ENCODE results near the gene C1orf35.
A peak's percentile ranks its signal among the peaks of the same experiment; 100 is the strongest.

C1orf35 gene

DNA sequence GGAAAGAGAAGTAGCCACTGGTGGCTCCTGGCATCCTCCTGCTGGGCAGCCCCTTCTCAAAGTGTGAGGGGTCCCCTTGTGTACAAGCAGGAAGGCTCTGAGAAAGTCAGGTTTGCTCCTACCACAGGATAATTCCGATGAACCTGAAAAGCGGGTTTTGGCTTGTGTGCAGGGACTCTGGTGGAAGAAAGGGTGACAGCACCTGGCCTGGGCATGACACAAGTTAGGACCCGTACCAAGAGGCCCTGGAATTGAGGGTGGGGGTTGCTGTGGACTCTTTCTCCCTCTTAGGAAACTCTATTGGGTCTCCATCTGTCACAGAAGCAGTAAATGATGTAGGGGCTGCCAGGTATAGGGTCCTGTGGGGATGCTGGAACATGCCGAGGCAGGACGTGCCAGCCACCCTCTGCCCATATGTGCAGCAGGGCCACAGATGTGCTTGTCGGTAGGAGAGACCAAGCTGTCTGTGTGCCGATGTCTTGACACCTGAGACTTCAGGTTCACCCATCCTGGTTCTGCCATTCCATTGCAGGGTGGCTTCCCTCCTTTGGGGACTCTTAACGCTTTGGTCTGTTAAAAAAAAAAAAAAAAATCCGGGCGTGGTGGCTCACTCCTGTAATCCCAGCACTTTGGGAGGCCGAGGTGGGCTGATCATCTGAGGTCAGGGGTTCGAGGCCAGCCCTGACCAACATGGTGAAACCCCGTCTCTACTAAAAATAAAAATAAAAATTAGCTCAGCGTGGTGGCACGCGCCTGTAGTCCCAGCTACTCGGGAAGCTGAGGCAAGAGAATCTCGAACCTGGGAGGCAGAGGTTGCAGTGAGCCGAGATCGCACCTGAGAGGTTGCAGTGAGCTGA lies 9.8 kb downstream of the C1orf35 start:
- DNase-seq, result peak; percentile 82

DNA sequence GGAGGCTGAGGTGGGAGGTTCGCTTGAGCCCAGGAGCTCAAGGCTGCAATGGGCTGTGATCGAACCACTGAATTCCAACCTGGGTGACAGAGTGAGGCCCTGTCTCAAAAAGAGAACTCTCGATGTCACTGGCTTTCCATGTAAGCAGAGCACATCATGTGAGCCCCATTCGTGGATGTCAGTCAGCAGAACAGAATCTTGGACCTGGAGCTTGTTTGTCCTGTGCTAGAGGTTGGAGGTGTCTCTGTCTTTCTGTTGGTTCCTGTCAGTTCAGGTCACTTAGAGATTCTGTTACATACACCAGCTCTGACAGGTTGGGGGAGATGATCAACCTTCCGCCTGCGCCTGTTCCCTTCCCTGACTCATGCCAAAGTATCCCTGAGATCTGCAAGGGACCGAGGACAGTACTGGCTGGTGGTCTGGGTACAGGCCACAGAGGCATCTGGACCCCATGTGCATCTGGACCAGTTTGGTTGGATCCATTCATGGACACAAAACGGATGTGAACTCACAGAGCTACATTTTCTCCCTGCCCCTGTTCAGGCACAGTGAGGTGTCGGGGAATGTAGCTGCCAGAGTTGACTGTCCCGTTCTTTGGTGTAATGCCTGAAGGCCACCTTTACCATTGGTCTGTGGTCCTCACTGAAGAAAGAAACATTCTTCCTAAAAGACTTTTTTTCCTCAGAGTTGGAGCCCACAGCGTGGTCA lies 10.6 kb downstream of the C1orf35 start:
- DNase-seq, result no peak

DNA sequence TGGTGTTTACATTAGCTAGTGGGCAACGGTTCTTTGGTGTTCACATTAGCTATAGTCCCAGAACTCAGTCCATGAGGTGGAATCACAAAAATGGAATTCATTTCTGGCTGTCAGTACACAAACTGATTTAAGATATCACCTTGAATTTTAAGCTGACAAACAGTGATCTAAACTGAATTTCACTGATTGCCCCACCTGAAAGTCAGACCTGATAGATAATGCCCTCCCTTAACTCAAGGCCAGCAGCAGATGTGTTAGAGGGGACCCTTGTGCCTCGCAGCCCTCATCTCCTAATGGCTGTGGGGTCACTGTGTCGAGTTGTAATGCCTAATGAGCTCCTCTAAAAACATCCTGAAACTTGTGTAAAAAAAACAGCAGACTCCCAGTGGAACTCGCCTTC lies 12.0 kb downstream of the C1orf35 start:
- DNase-seq, result no peak

DNA sequence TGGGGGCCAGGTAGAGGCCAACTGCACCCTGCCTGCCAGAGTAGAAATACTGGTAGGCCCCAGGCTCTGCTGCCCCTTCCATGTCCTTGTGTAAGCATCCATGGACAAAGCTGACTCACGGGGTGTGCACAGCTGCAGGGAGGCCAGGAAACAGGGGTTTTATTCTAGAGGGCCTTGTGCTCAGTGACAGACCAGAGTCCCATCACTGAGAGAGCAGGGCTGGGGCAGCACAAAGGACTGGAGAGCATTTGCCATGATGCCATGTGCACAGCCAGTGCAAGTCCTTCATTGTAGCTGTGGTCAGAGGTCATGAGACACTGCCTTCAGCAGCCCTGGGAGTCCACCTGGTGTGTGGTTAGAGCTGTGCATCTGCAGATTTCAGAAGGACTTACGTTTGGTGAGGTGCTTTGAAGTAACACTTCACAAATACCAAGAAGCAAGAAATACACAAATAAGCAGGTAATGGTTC lies 12.5 kb downstream of the C1orf35 start:
- DNase-seq, result no peak

DNA sequence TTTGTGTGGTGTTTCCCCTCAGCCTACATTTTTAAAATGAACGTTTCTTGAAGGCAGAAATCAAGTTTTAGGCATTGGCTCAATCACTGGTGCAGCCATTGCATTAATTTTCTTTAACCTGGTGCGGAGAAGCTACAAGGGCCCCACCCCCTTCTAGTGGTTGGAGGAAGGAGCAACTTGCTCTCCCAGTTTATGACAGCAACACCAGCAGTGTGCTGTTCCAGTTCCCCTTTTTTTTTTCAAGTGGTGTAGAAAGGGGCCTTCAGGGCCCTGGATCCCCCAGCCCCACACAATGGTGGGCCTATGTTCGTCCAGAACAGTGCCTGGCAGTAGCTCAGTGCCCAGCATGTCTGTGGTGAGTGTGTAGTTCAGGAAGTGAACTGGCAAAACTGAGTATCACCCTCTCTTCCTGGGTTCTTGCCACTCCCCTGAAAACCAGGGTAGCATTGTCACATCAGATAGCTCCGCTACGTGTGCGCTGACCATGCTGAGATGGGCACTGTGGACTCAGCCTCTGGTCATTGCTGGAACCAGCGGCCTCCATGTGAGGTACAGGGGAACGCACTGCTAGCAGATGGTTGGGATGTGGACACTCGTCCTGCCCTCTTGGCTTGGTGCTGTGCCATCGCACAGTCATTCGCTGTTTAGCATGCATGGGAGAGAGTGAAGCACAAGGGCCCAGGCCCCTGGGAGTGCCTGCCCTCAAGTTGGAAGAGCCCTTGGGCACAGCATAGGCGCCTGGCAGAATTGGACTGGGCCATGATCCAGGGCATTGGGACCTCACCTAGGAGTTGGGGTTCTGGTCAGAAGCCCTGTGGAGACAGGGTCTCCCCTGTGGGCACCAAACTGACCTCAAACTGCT lies 13.4 kb downstream of the C1orf35 start:
- no peak for DNase-seq

DNA sequence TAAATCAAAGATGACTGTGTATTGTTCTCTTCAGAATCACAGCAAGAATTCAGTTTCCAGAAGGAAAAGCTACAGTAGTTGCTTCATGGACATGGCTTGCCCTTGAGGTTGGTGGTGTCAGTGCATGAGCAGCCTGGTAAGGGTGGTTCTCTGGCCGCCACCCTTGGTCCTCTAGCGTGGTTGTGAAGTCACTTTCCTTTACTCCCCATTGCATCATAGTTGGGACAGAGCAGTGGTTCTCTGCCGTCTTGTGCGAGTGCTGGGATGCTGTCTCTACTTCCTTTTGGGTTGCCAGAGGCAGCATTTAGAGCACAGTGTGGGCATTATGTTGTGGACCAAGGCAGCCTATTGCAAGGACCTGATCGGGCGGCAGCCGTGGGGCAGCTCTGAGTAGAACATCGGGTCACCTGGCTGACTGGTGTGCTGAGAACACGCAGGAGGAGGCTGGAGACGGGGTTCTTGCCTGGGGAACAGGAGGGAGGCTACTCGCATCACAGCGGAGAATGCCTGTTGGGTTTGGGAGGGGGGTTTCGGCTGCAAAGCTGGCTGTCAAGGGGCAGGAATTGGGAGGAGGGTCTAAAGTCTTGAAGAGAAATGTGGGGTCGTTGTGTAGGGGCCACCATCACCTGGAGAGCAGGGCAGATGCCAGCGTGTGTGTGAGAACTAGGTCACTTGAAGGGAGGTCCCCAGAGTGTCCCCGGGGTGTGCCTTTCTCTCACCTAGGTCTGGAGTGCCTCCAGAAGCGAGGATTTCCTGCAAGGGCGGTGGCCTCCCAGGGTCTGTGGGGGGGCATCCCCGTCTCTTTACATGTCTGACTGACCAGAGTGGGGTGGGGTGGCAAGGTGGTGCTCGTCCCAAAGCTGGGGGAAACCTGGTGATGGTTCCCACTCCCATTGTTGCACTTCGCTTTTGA lies 14.3 kb downstream of the C1orf35 start:
- DNase-seq, result no peak

DNA sequence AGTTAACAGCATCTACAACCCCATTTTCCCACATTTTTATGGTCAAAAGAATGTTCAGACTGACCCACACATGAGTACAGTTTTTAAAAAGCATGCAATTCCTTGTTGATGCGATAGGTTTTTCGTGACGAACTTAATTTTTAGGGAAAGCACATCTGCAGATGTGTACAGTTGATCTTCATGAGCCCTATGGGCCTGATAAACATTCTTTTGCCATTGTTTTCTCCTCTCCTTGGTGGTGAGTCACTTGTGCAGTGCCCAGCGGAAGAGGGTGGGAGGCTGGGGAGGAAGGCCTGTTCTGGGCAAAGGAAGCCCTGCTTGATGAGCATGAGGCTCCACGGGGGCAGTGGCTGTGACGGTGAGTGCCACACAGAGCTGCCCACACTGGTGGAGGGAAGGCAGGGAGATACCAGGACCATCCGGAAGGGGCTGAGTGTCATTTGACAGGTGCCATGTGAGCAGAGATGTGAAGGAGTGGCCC lies 15.3 kb downstream of the C1orf35 start:
- no peak for DNase-seq

DNA sequence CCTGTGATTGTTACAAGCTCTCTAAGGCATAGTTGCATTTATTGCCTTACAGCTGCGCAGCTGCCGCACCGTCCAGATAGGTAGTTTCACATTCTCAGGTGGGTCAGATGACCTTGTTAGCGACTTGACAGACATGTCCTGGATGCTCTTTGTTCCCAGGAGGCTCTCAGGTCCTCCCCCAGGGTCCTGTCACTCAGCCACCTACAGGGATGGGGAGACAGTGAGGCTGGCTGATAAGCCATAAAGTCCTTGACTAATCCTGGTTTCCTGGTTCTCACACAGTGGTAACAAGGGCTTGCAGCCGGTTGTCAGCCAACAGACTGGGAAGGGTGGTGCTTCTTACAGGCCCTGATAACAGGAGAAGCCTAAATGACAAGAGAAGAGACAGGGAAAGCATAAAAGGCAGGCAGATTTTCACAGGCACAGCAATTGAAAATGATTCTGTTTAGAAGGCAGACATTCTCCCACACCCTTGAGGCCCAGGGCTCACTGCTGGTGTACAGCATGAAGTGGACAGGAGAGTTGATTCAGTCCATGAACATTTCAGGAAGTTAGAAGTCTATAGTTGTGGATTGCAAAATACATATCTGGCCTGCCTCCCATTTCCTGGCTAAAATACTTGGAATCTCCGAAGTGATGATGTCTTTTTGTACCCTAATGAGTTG lies 17.7 kb downstream of the C1orf35 start:
- DNase-seq, result no peak

DNA sequence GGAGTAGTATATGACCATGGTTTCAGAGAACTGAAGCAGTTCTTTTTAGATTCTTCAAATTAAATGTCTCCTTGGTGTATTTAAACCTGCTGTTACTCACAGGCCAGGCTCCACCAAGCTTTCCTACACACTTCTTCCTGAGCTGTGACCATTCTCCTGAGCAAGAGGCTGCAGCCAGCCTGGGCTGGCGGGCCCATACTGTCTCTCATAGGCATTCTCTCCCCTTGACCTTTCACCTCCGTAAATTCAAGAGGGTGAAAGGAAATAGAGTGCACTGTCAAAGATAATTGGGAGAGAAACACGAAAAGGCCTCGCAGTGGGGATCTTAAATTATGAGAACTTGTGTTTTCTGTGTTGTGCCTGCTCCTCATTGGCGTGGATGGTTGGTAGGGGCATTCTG lies 18.3 kb downstream of the C1orf35 start:
- DNase-seq, result no peak

DNA sequence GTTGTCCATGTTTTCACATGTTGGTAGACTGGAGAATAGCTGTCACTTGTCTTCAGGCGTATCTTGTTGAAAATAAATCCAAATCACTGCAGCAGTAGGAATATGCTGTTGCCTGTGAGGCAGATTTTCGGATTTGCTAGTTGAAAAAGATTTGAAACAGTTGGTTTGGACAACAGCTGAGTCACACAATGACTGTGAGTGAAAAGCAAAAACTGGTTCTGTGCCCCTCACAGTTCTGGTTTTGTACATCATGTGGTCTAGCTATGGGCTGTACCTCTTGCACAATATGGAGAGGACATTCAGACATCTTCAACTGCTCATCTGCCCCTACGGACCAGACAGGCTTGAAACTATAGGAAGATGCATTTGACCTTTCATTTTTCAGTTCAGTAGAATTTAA lies 18.8 kb downstream of the C1orf35 start:
- no peak for DNase-seq

DNA sequence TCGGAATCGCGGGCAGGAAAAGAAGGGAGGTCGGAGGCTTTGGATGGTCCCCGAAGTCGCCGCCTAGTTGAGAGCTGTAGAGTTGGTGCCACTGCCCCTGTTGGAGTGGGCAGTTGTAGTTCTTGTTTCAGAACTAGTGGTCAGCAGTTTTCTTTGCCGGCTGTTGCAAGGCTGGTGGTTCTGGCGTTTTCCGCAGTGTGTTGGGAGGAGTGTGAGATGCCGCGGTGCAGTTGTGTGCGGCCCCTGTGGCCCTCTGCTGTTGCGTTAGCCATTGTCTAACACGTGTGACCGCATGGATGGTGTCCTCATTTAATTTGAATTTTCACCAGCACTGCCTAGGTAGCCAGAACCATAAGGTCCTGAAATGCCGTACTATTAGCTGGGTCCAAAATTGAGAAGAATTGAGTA lies 19.2 kb downstream of the C1orf35 start:
- DNase-seq, result no peak

DNA sequence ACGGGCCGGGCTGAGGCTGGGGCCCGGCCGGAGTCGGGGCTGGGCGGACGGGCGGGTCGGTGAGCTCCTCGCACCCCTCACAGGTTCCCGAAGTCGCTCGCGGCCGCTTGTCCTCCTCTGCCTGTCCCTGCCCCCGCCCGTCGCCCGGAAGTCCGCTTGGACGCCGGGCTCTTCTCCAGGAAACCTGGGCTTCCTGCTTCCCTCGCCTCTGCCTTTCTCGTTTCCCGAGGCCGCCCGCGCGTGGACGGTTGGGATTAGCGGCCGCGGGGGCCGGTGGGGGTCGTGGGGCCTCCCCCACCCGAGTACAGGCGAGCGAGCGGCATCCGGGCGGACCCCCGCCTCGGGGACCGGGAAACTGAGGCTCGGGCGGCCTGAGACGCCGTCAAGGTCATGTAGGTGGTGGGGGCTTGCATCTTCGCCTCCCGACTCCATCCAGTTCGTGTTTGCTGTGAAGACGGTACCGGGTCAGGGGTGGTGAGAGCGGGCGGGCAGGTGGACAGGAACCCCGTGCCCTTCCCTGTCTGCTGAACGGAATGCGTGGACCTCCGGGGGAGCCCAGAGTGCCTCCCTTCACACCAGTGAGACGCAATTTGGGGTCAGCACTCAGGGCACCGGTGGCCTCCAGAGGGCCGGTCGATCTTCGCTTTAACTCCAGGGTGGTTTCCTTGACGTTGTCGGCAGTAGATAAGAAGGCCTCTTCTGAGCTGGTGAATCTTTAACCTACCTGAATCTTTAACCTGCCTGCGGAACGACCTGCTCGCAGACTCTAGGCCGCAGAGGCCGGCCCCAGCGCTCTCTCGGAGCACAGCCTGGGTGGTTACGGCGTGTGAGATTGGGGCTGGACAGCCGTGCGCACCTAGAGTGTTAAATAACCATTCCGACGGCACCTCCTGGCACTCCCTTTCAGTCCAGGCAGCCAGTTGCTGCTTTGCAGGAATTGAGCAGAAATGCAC lies 19.9 kb downstream of the C1orf35 start:
- DNase-seq, result no peak

DNA sequence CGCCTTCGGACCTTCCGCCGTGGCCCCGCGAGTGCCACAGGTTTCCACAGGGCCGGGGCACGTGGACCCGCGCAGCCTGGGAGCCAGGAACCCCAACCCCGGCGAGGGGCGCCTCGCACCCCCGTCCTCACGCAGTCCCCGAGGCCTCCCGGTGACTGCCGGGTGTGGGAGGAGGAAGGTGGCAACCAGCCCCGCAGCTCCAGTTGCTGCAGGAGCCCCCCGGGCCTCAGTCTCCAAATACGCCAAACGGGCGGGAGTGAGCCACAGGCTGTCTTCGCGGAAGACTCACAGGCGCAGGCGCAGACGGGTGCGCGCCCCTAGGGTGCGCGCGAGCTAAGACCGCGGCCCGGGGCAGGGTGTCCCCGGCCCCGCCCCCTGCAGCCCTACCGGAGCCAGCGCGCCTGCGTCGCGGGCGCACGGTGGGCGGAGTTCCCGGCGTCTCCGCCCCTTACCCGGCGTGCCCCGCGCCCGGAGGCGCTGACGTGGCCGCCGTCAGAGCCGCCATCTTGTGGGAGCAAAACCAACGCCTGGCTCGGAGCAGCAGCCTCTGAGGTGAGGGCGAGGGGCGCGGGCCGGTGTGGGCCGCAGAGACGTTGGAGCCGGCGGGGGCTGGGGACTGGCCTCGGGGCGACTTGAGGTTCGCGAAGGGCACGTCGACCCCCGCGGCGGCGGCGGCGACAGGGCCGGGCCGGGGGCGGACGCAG lies 20.8 kb downstream of the C1orf35 start, which contains the start of gene ARF1:
TSS of gene ARF1 (plus strand) at position 495 of the 704 bp plus-strand sequence. CDS start 14,407 bp downstream, outside the sequence.
- DNase-seq, result peak; percentile 87

DNA sequence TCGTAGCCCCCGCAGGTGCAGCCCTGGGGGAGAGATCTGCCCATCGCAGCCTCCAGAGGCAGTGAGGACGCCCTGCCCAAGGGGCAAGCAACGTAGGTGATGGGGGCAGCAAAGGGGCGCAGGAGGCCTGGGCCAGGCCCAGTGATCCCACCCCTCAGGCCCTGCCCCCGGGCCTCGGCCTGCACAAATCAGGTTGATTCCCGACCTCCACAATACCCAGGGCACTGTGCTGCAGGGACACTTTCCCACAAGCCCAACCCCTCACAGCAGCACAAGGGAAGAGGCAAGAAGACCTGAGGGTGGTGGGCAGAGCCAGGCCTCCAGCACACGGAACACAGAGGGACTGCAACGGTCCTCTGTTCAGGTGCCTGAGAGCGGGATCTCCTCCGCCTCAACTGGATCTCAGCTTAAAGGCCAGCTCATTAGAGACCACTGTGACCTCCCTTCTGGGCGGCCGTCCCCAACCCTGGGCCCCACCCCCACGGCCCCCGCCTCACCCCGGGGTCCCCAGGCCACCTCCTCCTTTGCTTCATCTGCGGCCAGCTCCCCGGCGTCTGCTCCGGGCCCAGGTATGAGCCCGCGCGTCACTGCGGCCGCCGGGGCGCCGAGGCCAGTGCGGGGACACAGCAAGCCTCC lies 21.4 kb downstream of the C1orf35 start:
- DNase-seq, result no peak

DNA sequence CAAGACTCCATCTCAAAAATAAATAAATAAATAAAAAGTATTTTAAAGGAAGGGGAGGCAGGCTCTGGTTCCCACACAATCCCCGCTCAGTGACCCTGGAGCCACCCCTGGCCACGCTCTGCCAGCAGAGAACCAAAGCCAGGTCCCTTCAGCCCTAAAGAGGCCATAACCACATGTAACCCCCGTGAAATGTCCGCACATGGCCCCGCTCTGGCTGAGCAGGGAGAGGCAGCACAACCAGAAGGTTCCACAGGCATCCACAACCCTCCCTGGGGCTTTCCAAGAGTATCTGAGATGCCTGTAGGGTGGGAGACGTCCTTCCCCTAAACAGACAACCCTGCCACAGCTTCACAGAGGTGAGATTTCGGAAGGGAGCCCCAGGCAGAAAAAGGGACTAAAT lies 22.0 kb downstream of the C1orf35 start:
- no peak for DNase-seq

DNA sequence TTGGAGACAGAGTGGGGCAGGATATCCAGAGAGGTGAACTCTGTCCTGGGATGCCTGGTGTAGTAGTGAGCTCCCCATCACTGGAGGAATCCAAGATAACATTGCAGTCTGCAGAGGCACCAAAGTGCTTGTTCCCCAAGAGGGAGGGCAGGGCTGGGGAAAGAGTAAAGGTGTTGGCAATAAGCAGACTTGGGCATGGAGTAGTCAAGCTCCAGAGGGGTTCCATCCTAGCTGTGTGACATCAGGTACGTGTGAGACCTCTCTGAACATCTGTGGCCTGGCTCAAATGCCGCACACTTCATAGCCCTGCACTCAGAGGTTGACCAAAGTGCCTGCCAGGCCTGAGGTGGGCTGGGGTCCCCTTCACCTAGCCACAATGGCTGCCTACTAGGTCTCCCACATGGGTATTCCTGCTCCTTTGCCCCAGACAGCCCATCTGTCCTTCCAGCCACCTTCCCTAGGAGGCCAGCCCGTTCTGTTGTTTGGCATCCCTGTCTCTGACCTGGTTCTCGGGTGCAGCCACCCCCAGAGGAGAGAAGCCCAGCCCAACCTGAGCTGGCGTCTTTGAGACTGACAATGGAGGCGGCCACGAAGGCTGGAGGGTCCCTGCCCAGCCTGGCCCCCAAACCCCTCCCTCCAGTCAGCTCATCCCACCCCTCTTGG lies 23.4 kb downstream of the C1orf35 start:
- DNase-seq, result no peak

DNA sequence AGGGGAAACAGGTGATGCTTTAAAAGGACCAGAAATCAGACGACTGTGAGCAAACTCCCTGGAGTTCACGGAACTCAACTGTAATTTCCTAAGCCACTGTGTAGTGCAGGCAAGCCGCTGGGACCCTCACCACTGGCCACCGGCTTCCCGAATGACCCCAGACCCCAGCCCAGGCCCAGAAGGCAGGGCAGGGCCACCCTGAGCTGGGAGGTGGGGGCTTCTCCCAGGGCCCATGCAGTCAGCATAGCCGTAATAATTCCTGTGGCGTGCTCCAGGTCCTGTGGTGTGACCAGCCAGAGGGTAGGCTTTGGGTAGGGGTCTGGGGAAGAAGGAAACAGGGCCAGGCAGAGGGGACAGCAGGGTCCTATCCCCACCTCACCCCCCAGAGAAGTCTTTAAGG lies 24.1 kb downstream of the C1orf35 start:
- DNase-seq, result no peak
